Measurements from ENCODE around the gene FBXL19.

DNA sequence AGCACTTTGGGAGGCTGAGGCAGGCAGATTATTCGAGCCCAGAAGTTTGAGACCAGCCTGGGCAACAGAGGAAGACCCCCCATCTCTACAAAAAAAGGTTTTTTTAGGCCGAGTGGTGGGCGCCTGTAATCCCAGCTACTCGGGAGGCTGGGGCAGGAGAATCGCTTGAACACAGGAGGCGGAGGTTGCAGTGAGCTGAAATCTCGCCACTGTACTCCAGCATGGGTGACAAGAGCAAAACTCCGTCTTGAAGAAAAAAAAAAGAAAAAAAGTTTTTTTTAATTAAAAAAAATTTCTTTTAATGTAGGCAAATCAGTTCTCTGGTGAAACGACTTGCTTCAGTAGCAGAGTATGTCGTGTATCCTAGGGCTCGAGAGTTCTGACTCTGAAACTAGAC lies 72.6 kb downstream of the FBXL19 start:
- TF ChIP-seq, protein P1, sequence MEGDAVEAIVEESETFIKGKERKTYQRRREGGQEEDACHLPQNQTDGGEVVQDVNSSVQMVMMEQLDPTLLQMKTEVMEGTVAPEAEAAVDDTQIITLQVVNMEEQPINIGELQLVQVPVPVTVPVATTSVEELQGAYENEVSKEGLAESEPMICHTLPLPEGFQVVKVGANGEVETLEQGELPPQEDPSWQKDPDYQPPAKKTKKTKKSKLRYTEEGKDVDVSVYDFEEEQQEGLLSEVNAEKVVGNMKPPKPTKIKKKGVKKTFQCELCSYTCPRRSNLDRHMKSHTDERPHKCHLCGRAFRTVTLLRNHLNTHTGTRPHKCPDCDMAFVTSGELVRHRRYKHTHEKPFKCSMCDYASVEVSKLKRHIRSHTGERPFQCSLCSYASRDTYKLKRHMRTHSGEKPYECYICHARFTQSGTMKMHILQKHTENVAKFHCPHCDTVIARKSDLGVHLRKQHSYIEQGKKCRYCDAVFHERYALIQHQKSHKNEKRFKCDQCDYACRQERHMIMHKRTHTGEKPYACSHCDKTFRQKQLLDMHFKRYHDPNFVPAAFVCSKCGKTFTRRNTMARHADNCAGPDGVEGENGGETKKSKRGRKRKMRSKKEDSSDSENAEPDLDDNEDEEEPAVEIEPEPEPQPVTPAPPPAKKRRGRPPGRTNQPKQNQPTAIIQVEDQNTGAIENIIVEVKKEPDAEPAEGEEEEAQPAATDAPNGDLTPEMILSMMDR (IDR thresholded peaks at IDR 0.05; ENCODE audit: poor library complexity), result no peak
- TF ChIP-seq EZH2 (IDR thresholded peaks at IDR 0.05; ENCODE audit: borderline replicate concordance), result no peak
- no peak for TF ChIP-seq EZH2phosphoT487 (IDR thresholded peaks at IDR 0.05; ENCODE audit: low read depth, severe bottlenecking, unreplicated experiment)

All from hepatocyte (in vitro differentiated cells).